ENCODE data around the gene C1QL1.

- TF ChIP-seq EP300 (IDR thresholded peaks at IDR 0.05): no peak
- TF ChIP-seq POLR2A (IDR thresholded peaks at IDR 0.05; ENCODE audit: low read depth): no peak
- no peak for TF ChIP-seq CTCF (IDR thresholded peaks at IDR 0.05)
Observed at GRCh38 chr17:44998646-44999045, 30.5 kb upstream of the C1QL1 start.
